DOHH2 (cell line): ENCODE measurements around the gene PASK.

Source experiments
- CTCF ChIP-seq: fragments of 200-600 bp; sonication (generic); IDR thresholded peaks from one replicate; pipeline ENCODE4 v1.5.1; 2014; ENCODE audit warnings: antibody characterized with exemption, mild to moderate bottlenecking, low read depth, low read length; ENCODE audit not compliant: poor library complexity, severe bottlenecking
- EZH2phosphoT487 ChIP-seq: fragments of 200-600 bp; sonication (generic); IDR thresholded peaks from 2 replicates; pipeline ENCODE4 v1.6.1; 2017; ENCODE audit warnings: borderline replicate concordance, mild to moderate bottlenecking, antibody characterized with exemption, low read length, moderate library complexity, mixed read lengths

DNA sequence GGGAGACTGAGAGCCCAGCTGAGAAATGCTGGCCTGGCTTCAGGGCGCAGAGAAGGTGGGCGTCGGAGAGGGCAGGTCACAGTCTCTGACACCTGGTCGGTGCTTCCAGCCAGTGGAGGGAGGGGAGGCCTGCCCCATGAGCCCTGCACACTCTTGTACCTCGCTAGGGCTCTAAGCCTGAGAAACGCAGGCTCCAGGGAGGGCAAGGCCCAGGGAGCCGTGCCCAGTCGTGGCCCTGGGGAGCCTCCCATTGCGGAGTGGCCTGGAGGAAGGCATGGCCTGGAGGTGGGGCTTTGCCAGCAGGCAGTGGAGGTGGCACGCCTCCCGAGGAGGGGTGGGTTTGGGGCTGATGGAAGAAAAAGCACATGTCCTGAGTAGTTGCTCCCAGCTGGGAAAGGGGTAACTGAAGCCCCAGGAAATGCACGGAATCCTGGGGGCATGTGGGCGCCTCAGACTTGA, 86.2 kb downstream of the PASK start:
- no peak for TF ChIP-seq CTCF
- no peak for TF ChIP-seq EZH2phosphoT487
